Measurements from ENCODE around the gene RAB11FIP4.

Gene RAB11FIP4

GRCh38 chr17:31443386-31443785, 51.9 kb downstream of the RAB11FIP4 start:
- H3K9ac ChIP-seq (ENCODE audit: low read depth, low read length): no peak overlapping the region
- H3K36me3 ChIP-seq (ENCODE audit: insufficient read depth, low read length): no peaks in the 10 kb centered on the region
- ATAC-seq (ENCODE audit: insufficient read depth, low read depth) (no peak), DNase-seq (no peak)
- no peaks in the 10 kb centered on the region for H3K79me2 ChIP-seq (ENCODE audit: insufficient read depth, low read length)
- no peak overlapping the region for H3K4me2 ChIP-seq (ENCODE audit: insufficient read depth, low read length)
- no peaks in the 10 kb centered on the region for H4K20me1 ChIP-seq (ENCODE audit: insufficient read depth, low read length)
- no peaks in the 10 kb centered on the region for H3K27me3 ChIP-seq (ENCODE audit: insufficient read depth, low read length, poor library complexity)
- H3K4me1 ChIP-seq (ENCODE audit: insufficient read depth, low read length): no peaks in the 10 kb centered on the region
- H3K4me3 ChIP-seq (ENCODE audit: low read depth in 1 of 2, low read length in 2 of 2): no peak overlapping the region
- no peak overlapping the region for H2AFZ ChIP-seq (ENCODE audit: low read depth, low read length)
- H3K27ac ChIP-seq (ENCODE audit: low read length): no peak overlapping the region
- no peaks in the 10 kb centered on the region for H3K9me3 ChIP-seq (ENCODE audit: insufficient read depth, low read length, severe bottlenecking)
- TF ChIP-seq EZH2 (IDR thresholded peaks at IDR 0.05; ENCODE audit: borderline replicate concordance, low read depth, low read length, severe bottlenecking): no peak

GRCh38 chr17:31444026-31444425, 52.6 kb downstream of the RAB11FIP4 start:
- H3K4me2 ChIP-seq (ENCODE audit: insufficient read depth, low read length): no peak overlapping the region
- H3K36me3 ChIP-seq (ENCODE audit: insufficient read depth, low read length): no peaks in the 10 kb centered on the region
- no peaks in the 10 kb centered on the region for H4K20me1 ChIP-seq (ENCODE audit: insufficient read depth, low read length)
- no peak overlapping the region for H3K9ac ChIP-seq (ENCODE audit: low read depth, low read length)
- no peaks in the 10 kb centered on the region for H3K79me2 ChIP-seq (ENCODE audit: insufficient read depth, low read length)
- no peaks in the 10 kb centered on the region for H3K9me3 ChIP-seq (ENCODE audit: insufficient read depth, low read length, severe bottlenecking)
- DNase-seq (no peak), ATAC-seq (ENCODE audit: insufficient read depth, low read depth) (no peak)
- H3K27me3 ChIP-seq (ENCODE audit: insufficient read depth, low read length, poor library complexity): no peaks in the 10 kb centered on the region
- no peak overlapping the region for H3K4me3 ChIP-seq (ENCODE audit: low read depth in 1 of 2, low read length in 2 of 2)
- H2AFZ ChIP-seq (ENCODE audit: low read depth, low read length): no peak overlapping the region
- H3K27ac ChIP-seq (ENCODE audit: low read length): no peak overlapping the region
- no peaks in the 10 kb centered on the region for H3K4me1 ChIP-seq (ENCODE audit: insufficient read depth, low read length)
- TF ChIP-seq EZH2 (IDR thresholded peaks at IDR 0.05; ENCODE audit: borderline replicate concordance, low read depth, low read length, severe bottlenecking): no peak
- no peak for TF ChIP-seq CTCF (IDR thresholded peaks at IDR 0.05; ENCODE audit: borderline replicate concordance, extremely low read depth, low read length, poor library complexity, severe bottlenecking)

- Histone ChIP-seq H2AFZ (ENCODE audit: low read depth, low read length) (no peak overlapping the region), H3K27ac (ENCODE audit: low read length) (no peak overlapping the region), H3K36me3 (ENCODE audit: insufficient read depth, low read length) (no peaks in the 10 kb centered on the region), H4K20me1 (ENCODE audit: insufficient read depth, low read length) (no peaks in the 10 kb centered on the region), H3K79me2 (ENCODE audit: insufficient read depth, low read length) (no peaks in the 10 kb centered on the region), H3K27me3 (ENCODE audit: insufficient read depth, low read length, poor library complexity) (no peaks in the 10 kb centered on the region), H3K4me1 (ENCODE audit: insufficient read depth, low read length) (no peaks in the 10 kb centered on the region), H3K9ac (ENCODE audit: low read depth, low read length) (no peak overlapping the region), H3K4me2 (ENCODE audit: insufficient read depth, low read length) (no peak overlapping the region), H3K9me3 (ENCODE audit: insufficient read depth, low read length, severe bottlenecking) (no peaks in the 10 kb centered on the region), H3K4me3 (ENCODE audit: low read depth in 1 of 2, low read length in 2 of 2) (no peak overlapping the region)
- no peak for TF ChIP-seq CTCF (IDR thresholded peaks at IDR 0.05; ENCODE audit: borderline replicate concordance, extremely low read depth, low read length, poor library complexity, severe bottlenecking)
- TF ChIP-seq EZH2 (IDR thresholded peaks at IDR 0.05; ENCODE audit: borderline replicate concordance, low read depth, low read length, severe bottlenecking): no peak
- no peak for DNase-seq
- ATAC-seq (ENCODE audit: insufficient read depth, low read depth): no peak
Measured at GRCh38 chr17:31446195-31446967, 54.9 kb downstream of the RAB11FIP4 start.

- no peaks in the 10 kb centered on the region for H3K9me3 ChIP-seq (ENCODE audit: insufficient read depth, low read length, severe bottlenecking)
- no peaks in the 10 kb centered on the region for H3K4me1 ChIP-seq (ENCODE audit: insufficient read depth, low read length)
- H3K36me3 ChIP-seq (ENCODE audit: insufficient read depth, low read length): no peaks in the 10 kb centered on the region
- ATAC-seq (ENCODE audit: insufficient read depth, low read depth): no peak
- TF ChIP-seq CTCF (IDR thresholded peaks at IDR 0.05; ENCODE audit: borderline replicate concordance, extremely low read depth, low read length, poor library complexity, severe bottlenecking) (no peak), EZH2 (IDR thresholded peaks at IDR 0.05; ENCODE audit: borderline replicate concordance, low read depth, low read length, severe bottlenecking) (no peak)
- no peak overlapping the region for H3K27ac ChIP-seq (ENCODE audit: low read length)
- no peaks in the 10 kb centered on the region for H4K20me1 ChIP-seq (ENCODE audit: insufficient read depth, low read length)
- no peak overlapping the region for H3K9ac ChIP-seq (ENCODE audit: low read depth, low read length)
- no peak overlapping the region for H3K4me2 ChIP-seq (ENCODE audit: insufficient read depth, low read length)
- no peaks in the 10 kb centered on the region for H3K27me3 ChIP-seq (ENCODE audit: insufficient read depth, low read length, poor library complexity)
- H3K79me2 ChIP-seq (ENCODE audit: insufficient read depth, low read length): no peaks in the 10 kb centered on the region
- no peak overlapping the region for H2AFZ ChIP-seq (ENCODE audit: low read depth, low read length)
- DNase-seq: no peak
- no peak overlapping the region for H3K4me3 ChIP-seq (ENCODE audit: low read depth in 1 of 2, low read length in 2 of 2)
Measured at GRCh38 chr17:31448467-31449077, 57.1 kb downstream of the RAB11FIP4 start.
